Stimulated activated naive CD8-positive, alpha-beta T cell treated with anti-CD3 and anti-CD28 coated beads, Interleukin-15, Interleukin-2, amounts not matched to agents 100 U/mL and 50 U/mL, for 24 hours (primary cell): Measurements from ENCODE around the gene PEMT.

Experiments
- ATAC-seq: fragments of 150-1000 bp; cut with Tn5 transposase; one replicate; pipeline ENCODE4 v1.10.0; 2021
- DNase-seq: peaks from one replicate; pipeline ENCODE4 v3.0.0; 2021

The PEMT gene

DNA sequence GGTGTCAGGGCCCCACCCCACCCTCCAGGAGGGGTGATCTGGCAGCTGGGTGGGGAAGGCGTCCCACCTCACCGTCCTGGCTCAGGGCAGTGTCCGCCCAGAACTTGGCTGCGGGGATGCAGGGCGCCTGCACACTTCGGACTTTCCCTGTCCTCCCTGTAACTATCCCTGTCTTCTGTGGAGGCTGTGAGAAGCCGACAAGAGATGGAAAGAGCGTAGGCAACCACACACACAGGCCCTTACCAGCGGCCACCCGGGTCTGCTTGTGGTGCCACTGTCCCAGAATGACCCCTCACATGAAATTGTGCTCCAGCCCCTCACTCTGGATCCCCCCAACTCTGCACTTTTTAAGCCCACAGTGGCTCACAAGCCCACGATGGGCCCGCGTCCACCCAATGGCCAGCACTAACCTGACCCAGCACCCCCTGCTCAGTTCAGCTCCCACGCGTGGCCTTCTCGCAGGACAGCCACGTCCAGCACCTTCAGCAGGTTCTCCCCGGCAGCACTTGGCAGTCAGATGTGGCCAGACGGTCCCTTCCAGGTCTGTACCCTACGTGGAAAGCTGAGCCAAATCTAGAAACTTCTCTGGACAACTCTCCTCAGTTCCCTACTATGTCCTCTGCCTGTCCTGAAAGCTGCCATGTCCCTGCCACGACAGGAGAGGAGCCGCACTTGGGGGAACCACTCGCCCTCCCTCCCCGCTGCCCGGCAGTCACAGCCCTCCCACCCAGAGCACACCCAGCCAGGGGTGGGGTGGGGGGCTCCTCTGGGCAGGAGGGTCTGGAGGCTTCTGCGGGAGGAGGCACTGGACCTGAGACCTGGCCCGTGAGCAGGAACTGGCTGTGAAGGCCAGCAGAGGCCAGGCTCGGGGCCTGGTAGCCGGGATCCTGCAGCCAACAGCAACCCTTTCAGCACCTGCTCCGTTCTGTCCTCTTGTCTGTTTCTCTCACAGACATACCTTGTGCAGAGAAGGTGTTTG is 38.0 kb downstream of the PEMT start:
- ATAC-seq, result no peak
- DNase-seq, result no peak

DNA sequence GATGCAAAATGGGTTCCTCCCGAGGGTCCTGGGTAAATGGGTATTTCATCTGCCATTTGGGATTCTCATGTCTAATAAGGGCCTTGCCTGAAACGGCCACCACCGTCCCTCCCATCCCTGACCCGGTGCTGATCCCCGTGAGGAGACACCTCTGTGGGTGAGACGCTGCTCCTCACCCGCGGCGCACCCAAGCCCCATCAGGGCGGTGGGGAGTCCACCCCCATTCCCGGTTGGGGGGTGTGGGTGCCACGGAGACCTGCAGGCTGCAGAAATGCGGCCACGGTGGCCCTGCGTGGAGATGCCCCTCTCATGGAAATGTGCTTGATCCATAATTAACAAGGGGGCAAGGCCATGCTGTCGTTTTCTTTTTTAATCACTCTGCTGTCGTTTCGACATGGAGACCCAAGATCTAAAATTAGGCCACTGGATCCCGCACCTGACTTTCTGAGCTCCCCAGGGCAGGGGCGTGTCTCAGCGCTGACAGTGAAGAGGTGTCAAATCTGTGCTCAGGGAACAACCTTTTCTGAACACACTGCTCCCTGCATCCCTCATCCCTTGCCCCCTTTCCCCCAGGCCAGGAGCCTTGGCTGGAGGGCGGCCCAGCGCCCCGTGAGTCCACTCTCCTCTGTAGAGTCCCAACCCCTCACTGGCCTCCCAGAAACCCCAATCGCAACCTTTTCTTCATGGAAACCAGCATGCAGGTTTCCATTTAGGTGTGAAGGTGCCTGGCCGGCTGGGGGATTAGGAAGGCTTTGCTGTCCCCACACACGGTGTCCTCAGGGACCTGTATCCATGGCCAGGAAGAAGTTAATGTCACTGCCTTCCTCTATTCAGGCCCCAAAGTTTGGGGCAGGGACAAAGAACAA is 38.9 kb downstream of the PEMT start:
- ATAC-seq (no peak), DNase-seq (no peak)

DNA sequence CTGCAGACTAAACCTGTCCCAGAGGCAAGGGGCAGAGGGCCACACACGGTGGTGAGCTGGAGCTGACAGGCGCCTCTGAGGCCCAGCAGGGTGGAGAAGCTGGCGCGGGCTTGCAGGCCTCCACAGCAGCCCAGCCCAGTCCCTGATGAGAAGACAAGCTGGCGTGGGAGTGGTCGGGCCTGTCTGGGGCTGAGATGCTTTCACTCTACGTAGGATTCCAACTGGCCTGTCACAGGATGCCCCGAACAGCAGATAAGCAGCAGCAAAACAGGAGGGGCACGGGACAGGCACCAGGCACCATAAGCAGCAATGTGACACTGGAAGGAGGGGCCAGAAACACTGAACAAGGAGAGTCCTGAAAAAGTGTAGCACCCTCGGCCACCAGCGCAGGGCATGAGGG is 40.1 kb downstream of the PEMT start:
- ATAC-seq, result no peak

DNA sequence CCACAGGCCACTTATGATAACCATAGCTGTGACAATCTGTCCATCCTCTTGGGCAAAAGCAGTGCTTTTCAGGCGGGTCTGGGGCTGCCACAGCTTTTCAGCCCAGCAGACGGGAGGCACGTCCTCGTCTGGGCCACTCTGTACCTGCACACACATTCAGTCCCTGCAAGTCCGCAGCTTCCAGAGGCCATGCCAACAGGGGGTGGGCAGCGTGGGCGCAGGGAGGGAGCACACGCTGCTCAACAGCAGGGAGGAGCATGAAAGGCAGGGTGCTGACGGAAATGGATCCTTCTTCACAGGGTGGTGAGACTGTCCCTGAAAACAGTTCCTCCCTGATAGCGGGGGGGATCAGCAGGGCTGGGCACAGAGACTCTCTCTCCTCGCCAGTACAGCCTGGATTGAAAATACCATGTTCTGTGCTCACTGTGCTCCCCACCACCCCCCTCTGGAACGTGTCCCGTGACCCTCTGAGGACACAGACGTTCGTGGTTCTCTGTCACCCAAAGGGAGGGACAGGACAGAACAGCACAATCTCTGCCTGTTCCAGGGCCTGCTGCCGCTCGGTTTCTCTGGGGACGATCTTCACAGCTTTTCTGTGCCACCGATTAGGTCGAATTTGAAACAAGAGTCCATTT is 41.7 kb downstream of the PEMT start:
- ATAC-seq (no peak), DNase-seq (no peak)

More for the DNA sequence above, 40.1 kb downstream of the PEMT start:
- DNase-seq, result no peak

DNA sequence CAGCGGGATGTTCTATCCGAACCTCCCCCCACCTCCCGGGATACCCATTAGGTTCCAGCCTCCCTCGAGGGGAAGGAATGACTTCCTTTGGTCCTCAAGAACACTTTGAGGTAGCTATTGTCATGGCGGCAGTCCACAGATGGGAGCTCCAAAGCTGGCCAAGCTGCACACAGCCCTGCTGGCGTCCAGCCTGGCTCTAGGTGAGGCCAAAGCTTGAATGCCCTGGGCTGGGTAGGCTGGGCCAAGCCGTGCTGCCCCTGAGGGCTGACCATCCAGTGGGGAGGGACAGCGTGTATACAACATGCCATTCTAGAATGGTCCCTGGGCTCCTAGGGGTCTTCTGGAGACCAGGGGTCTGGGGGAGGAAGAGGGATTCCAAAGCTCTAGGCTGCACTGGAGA is 43.5 kb downstream of the PEMT start:
- ATAC-seq (no peak), DNase-seq (no peak)

DNA sequence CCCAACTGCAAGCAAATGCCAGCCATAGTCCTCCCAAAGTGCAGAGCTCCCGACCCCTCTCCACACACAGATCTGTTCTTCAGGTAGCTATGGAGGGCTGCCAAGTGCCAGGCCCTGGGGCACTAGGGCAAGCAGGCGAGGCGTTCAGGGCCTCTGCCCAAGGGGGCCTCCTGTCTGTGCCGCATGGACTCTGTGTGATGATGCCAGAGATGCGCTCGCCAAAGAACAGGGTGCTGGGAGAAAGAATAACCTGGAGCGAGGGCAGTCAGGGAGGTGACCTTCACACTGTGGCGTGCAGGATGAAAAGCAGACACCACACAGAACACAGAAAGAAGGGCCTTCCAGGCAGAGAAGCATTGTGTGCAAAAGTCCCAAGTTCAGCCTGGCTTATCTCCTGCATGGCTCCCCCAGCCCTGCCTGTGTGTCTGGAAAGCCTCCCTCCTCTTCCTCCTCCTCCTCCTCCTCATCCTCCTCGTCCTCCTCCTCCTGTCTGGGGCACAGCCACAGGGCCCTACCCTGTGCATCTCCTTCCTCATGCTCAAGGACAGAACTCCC is 44.2 kb downstream of the PEMT start:
- DNase-seq (no peak), ATAC-seq (no peak)

DNA sequence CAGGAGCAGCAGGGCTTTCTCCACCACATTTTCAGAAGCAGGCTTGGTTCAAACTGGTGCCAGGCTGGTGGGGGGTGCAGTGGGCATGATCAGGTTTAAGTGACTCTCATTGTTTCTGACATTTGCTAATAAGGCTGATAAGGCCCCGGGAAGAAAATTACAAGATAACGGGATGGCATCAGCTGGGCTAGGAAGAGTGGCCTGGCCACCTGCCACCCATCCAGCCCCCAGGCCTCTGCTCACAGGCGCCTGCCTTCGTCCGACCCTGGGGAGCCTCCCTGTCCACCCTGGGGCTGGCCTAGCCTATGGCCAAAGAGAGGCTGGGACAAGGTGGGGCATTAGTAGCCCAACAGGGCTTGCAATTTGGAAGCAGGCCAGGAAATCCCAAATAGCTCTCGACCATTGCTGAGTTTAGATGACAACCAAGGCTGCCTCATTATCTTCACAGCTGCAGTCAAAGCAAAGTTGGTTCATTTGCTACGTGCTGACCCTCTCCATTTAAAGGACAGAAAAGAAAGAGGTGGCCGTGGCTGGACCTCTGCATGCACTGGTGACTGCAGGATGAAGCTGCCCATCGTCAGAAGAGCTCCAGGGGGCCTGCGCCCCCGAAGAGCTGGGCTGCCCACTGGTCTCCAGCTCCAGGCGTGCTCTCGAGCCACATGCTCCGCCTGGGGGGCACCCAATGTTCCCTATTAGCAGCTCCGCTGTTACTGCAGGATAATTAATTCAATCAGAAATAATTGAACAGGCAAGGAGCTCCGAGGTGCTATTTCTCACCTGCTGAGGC is 44.9 kb downstream of the PEMT start:
- ATAC-seq (no peak), DNase-seq (no peak)

DNA sequence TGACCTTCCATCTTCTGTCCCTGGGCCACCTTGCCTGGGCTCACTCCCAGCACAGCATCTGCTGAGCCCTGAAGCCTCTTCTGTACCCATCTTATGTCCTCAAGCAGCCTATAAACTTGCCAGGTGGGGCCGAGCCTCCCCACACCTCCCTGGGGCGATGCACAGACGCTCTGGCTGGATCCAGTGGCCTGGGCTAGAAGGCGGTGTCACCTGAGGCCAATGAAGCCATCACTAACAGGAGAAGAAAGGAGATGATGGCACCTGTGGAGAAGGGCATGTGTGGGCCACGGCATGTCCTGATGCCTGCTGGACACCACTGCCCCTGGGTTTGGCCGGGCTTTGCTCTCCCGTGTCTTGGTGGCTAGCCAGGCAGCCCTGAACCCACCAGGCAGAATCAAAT is 45.5 kb downstream of the PEMT start:
- DNase-seq, result no peak

DNA sequence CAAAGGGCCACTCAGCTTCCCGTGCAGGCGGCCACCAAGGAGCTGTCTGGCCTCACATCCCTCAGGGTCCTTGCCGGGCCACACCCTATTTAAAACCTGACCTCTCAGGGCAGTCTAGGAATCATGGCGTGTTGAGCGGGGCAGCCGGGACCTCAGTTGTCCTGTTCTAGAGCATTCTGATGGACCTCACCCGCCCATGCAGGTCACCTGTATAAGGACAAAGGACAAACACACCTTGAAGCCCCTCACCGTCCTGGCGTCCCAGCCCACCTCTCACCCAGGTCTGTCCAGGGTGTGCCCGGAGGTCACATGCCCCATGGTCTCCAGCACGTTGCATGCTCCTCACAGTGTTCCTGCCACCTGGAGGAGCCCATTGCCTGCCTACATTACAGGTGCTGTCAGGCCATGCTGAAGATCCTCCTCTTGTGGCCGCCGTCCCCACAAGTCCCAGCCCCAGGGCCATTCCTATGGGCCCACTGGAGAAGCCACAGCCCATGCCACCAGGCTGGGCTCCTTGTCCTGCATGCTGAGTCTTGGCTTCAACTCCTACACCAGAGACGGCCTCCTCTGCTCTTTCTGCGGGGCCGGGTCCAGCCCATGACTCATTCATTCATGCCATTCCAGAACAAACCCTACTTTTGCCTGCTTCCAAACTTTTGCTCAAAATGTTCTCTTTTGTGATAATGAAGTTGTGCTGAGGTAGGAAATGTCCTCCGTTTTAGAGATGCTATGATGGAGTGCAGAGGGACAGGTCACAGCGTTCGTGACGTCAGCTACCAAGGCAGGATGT is 46.3 kb downstream of the PEMT start:
- ATAC-seq, result no peak
- no peak for DNase-seq

More for the DNA sequence above, 45.5 kb downstream of the PEMT start:
- ATAC-seq, result no peak

DNA sequence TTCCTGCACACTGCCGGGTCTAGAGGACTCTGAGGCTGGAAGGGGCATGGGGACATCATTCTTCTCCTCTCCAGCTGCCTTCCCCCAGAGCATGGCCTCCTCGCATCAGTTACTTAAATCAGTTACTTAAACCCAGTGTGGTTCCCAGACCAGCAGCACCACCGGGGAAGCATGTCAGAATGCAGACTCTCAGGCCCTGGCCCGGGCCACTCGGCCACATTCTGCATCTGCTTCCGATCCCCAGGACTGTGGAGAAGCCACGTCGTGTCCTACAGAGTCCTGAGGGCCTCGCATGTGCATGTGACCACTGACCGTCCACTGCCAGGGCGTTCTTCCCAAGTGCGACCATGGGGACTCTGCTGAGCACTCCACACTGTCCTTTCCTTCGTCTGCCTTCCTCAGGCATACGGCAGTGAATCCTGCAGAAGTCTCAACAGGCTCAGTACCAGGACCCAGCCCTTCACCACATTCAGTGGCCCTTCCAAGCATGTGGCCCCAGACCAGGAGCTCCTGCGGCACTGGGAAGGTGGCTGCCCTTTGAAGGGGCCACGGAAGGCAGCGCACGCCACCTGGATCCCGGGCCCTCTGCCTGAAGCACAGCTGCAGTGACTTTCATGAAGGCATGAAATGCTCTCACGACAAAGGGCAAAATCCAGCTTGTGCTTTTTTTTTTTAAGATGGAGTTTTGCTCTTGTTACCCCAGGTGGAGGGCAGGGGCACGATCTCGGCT is 48.4 kb downstream of the PEMT start:
- DNase-seq, result no peak
- no peak for ATAC-seq

DNA sequence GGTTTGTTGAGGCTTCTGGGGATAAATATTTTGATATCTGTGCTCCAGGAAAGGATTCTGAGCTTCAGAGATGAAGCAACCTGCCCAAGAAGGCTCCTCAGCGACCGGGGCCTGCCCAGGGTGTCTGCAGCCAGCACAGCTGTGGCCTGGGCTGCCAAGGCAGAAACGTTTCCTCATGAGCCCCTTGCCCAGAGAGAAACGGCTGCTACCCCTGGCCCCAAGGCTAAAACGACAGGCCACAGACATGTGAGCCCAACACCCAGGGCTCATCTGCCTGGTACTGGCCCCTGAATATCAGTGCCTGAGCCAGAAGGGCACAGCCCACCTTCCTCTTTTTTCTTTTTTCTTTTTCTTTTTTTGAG is 49.9 kb downstream of the PEMT start:
- ATAC-seq, result no peak

DNA sequence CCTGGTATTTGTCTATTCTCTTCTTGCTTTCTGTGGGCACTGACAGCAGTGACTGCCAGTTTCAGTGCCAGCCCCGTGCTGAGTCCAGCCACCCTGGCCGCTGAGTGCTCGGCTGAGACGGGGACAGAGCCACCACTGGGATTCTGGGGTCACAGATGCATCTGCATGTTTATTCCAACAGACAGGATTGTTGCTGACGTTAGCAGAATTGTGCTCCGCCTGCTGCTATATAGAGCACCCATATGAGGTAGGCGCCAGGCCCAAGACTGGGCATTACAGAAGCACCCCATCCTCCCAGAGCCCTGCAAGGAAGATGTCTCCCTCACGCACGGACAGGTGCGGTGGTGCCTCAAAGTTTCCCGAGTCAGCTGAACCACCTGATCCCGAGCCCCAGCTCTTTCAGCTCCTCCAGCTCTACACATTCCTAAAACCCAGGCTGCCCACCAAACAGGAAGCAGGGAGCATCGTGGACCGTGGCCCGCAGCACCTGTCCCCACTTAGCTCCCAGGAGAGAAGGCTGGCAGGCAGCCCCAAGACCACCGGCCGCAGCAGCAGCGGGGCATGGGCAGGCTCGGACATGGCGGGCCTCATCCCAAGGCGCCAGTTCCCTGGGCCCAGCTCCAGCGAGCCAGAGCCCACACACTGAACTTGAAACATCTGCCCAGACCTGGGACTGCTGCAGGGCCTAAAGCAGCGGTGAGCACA is 50.4 kb downstream of the PEMT start:
- ATAC-seq, result no peak
- DNase-seq, result no peak

More for the DNA sequence above, 49.9 kb downstream of the PEMT start:
- DNase-seq, result no peak

DNA sequence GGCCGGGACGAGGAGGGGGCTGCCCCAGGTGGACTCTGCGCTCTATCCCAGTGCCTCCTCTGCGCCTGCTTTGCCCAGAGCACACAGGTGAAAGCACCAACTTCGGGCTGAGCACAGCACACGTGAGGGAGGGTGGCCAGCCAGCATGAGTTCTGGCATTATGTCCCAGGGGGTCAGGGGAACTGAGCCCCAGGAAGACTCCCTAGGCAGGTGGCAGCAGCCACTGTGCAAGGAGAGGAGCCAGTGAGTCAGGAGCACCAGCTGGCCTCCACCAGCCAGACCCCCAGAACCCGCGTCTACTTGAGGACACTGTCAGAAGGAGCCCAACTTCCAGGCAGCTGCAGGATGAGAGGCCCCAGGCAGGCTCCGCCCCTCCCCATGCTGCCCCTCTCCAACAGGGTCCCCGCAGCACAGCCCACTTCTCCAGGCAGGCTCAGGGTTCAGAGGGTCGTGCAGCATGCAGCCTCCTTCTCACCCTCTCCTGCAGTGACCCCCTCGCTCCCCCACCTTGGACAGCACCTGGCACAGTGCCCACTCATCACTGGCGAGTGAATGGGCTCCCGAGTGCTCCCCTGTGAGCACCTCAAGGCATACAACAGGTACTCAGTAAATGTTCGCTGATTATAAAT is 51.1 kb downstream of the PEMT start:
- DNase-seq, result no peak
- no peak for ATAC-seq

DNA sequence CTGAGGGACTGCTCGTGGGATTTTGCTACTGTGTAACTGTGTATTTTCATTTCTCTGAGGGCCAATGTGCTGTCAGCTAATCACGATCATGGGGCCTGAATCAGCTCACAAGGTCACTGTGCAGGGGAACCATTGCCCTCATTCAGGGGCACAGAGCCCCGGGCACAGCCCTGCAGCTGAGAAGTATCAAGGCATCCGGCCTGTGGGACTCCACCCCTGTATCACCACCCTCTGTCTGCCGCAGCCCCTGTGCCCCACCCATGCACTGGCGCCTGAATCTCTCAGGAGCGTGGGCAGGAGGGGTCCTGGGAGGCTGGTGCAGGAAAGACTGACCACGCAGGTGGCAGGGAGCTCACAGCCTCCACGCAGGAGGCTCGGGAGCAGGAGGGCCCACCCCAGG is 51.9 kb downstream of the PEMT start:
- no peak for ATAC-seq
- DNase-seq, result no peak

DNA sequence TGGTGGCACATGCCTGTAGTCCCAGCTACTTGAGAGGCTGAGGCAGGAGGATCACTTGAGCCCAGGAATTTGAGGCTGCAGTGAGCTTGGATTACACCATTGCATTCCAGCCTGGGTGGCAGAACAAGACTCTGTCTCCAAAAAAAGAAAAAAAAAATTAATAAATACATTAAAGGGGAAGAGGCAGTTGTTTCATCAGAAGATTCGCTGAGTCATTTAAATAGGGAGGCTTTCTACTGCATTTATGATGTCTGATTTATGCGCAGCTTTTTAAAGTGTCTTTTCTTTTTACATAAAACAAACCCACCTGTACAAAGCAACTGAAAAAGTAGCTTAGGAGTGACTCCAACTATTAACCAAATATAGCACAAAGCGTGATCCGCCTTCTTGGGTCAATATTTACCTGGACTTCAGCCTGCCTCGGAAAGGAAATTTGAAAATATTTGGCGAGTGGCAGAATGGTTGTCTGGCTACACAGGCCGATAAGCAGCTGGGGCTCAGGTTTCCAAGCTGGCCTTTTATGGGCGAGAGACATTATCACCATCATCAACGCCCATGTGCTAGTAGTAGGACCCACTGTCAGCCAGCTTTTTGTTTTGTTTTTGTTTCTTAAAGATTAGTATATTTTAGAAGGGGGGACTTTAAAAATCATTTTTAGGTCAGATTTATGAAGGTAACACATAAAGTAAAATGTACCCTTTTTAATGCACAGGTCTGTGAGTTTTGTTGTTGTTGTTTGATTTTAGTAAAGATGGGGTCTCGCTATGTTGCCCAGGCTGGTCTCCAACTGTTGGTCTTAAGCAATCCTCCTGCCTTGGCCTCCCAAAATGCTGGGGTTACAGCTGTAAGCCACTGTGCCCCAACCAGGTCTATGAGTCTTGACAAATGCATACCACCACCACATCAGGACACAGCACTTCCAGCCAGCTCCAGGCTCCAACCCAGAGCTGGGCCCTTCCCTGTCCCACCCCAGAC is 52.8 kb downstream of the PEMT start:
- ATAC-seq (no peak), DNase-seq (no peak)

DNA sequence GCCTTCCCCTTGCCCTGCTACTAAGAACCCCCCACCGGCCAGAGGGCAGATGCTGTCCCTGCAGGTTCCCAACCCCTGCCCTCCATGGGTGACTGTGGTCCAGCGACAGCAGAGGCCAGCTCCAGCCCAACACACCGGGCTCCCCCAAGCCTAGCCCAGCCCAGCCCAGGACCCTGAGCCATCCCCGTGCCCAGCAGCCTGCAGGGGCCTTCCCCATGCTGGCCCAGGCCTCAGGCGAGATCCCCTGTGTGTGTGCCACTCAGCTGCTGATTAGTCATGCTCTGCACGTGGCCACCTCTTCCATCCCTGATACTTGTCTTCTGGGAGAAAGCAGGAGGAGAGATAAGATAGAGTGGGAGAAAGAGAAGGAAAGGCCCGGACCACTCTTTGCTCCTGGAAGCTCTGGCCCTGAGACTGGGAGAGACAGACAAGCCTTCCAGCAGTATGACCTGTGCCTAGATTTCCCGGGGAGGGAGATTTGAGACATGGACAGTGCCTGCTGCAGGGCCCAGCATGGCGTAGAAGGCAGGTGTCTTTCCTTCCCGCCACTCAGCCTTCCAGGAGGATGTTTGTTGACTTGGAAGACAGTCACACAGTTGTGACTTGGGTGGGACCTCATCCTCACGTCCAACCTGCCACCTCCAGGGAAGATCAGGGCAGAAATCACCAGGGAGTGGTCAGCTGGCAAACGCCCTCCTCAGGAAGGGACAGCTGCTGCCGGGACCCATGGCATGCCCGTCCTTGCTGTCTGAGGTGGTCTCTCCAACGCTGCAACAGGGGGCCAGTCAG is 54.0 kb downstream of the PEMT start:
- DNase-seq, result no peak
- ATAC-seq, result no peak

DNA sequence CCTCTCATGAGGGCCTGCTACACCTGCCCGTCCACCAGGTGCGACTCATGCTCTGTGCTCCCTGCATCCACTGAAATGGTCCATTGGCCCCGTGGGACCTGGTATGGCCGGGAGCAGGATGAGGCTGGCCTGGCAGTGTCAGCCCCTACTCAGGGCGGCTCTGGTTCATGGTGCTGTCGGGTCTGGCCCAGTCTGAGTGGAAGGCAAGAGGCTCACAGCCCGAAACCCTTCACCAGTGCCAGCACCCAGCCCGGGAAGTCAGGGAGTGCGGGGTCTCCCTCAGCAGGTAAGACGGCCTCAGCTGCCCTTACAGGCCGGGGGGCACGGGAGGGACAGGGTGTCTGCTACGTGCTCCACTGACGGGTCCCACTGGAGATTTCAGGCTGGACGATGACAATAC is 54.8 kb downstream of the PEMT start:
- no peak for ATAC-seq

More for the DNA sequence above, 54.8 kb downstream of the PEMT start:
- DNase-seq, result no peak
